ENCODE results near the gene GFY. TPM values are rescaled to one million over a fixed set of nuclear protein-coding genes. Genes with fewer than 3 reads are reported as not detected.

The GFY gene
- total RNA-seq, 4 donors from 2014 or later = not detected

DNA sequence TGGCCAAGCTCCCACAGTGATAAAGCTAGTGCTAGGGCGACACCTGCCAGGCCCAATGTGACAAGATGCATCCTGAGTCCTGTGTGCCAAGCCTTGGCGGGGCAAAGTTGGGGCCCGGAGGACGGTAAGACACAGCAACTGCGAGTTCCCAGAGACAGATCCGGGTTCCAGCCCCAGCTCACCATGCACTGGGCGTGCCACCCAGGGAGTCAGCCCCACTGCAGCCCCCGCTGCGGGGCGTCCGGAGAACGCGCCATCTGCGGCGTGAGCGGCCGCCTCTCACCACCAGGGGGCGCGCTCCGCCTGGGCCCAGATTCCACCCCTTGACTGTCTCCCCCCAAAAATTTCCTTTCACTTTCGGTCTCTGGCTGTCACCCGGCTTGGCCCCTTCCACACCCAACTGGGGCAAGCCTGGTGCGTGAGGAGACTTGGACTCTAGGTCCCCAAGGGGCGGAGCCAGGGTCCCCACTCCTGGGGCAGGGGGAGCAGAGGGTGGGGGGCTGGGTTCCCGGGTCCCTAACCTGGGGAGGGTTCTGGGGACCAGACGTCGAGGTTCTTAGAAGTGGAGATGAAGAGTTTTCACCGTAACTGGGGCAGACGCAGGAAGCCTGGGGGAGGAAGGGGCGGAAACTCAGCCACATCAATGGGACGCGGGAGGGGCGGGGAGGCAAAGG is 48.8 kb downstream of the GFY start, which contains the start of gene FLT3LG:
Gene FLT3LG, plus strand, starts transcription at position 348 of the 674 bp plus-strand sequence. CDS start 425 bp downstream, outside the sequence.
- 2 to 3% methylated on average over 11 to 20 of the region's 33 CpGs for WGBS, 2 donors
- DNase-seq = peak; percentile 68 to 71
- Histone ChIP-seq H3K4me3 (replicated peaks in 1 of 3) (peak within 1 kb of the TSS in 2 of 3 donors; percentile 62 to 86), H3K4me1 (peaks cover 4 to 5% of the 10 kb centered on the region in 2 donors), H3K9me3 (no peaks in the 10 kb centered on the region), H3K27ac (peak within 1 kb of the TSS; percentile 69 to 90 (median 73)), H3K27me3 (no peaks in the 10 kb centered on the region), H3K36me3 (no peaks in the 10 kb centered on the region)
- TF ChIP-seq, protein P1, sequence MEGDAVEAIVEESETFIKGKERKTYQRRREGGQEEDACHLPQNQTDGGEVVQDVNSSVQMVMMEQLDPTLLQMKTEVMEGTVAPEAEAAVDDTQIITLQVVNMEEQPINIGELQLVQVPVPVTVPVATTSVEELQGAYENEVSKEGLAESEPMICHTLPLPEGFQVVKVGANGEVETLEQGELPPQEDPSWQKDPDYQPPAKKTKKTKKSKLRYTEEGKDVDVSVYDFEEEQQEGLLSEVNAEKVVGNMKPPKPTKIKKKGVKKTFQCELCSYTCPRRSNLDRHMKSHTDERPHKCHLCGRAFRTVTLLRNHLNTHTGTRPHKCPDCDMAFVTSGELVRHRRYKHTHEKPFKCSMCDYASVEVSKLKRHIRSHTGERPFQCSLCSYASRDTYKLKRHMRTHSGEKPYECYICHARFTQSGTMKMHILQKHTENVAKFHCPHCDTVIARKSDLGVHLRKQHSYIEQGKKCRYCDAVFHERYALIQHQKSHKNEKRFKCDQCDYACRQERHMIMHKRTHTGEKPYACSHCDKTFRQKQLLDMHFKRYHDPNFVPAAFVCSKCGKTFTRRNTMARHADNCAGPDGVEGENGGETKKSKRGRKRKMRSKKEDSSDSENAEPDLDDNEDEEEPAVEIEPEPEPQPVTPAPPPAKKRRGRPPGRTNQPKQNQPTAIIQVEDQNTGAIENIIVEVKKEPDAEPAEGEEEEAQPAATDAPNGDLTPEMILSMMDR (IDR thresholded peaks at IDR 0.05) = peak; percentile 74 to 99 (median 96)
- peak in 1 of 2 donors; percentile 25 for TF ChIP-seq POLR2A (IDR thresholded peaks at IDR 0.05)
- intact Hi-C loops (cut with DNase I) = no loop called here

DNA sequence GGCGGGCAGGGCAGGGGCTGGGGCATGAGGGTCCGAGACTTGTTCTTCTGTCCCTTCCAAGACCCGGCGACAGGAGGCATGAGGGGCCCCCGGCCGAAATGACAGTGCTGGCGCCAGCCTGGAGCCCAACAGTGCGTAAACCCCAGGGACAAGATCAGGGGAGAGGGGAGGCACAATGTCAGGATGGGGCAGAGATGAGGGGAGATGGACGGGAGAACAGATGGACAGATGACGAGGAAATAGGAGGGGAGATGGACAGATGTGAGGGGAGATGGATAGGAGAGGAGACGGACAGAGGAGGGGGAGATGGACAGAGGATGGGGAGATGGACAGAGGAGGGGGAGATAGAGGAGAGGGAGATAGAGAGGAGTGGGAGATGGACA is 49.3 kb downstream of the GFY start:
- intact Hi-C loops (cut with DNase I) = no loop called here
- no peaks in the 10 kb centered on the region for H3K27me3 ChIP-seq
- H3K36me3 ChIP-seq = no peaks in the 10 kb centered on the region
- H3K9me3 ChIP-seq = no peaks in the 10 kb centered on the region
- 4 to 15% methylated on average over 11 of the region's 11 CpGs for WGBS, 2 donors
- H3K4me1 ChIP-seq = peaks cover 4 to 5% of the 10 kb centered on the region in 2 donors
- no peak for DNase-seq
- TF ChIP-seq, protein P1 (IDR thresholded peaks at IDR 0.05) = no peak
- no peak for TF ChIP-seq POLR2A (IDR thresholded peaks at IDR 0.05)
- H3K4me3 ChIP-seq (replicated peaks in 1 of 3) = peak overlapping the region in 2 of 3 donors; percentile 62 to 86
- peak overlapping the region; percentile 69 to 90 (median 73) for H3K27ac ChIP-seq

DNA sequence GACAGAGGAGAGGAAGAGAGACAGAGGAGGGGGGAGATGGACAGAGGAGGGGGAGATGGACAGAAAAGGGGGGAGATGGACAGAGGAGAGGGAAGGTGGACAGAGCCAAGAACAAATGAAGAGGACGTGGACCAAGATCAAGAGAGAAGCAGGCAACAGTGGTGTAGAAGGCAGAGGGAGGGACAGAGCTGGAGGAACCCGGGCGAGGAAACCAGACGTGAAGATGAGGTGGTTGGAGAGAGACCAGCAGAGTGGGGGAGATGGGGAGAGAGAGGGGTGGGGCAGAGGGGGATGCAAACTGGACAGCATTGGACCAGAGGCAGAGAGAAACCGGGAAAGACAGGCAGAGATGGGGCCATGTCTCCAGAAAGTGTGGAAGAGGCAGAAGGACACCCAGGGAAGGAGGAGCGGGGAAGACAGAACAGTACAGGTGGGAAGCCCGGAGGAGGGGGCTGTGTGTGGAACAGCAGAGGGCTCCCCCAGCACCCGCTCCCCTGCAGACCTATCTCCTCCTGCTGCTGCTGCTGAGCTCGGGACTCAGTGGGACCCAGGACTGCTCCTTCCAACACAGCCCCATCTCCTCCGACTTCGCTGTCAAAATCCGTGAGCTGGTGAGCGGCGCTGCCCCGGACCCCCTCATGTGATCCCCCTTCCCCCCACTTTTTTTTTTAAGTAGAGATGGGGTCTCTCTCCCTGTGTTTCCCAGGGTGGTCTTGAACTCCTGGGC is 50.2 kb downstream of the GFY start:
- DNase-seq = no peak
- Histone ChIP-seq H3K4me3 (replicated peaks in 1 of 3) (no peak overlapping the region), H3K9me3 (no peaks in the 10 kb centered on the region), H3K36me3 (no peaks in the 10 kb centered on the region), H3K27ac (no peak overlapping the region), H3K4me1 (peaks cover 4 to 5% of the 10 kb centered on the region in 2 donors), H3K27me3 (no peaks in the 10 kb centered on the region)
- TF ChIP-seq, protein P1 (IDR thresholded peaks at IDR 0.05) = no peak
- no peak for TF ChIP-seq POLR2A (IDR thresholded peaks at IDR 0.05)
- intact Hi-C loops (cut with DNase I) = no loop called here
- WGBS, 2 donors = 70 to 74% methylated on average over 15 of the region's 15 CpGs

DNA sequence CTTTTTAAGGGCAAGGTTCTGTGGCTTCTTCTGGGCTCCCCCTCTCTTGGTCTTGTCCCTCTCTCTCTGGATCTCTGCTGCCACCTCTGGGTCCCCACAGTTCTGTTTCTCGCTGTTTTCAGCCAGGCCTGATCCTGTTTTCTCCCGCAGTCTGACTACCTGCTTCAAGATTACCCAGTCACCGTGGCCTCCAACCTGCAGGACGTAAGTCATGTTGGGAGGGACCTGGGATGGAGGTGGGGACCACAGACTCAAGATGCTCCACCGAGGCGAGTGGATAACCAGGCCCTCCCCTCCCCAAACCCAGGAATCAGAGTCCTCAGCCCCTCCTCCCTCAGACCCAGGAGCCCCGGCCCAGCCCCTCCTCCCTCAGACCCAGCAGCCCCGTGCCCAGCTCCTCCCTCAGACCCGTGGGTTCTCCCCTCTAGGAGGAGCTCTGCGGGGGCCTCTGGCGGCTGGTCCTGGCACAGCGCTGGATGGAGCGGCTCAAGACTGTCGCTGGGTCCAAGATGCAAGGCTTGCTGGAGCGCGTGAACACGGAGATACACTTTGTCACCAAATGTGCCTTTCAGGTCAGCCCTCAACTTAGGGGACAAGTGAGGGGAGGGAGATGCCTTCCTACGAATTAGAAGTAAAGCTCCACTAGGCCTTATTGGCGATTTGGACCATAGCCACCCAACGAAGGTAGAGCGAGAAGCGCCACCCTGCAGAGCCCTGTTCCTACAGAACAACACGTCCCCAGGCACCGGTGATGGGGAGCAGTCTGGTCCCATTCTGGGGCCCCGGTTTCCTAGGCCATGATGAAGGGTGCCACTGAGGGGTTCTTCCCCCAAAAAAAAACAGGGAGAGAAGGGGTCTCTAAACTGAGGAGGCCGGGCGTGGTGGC is 51.0 kb downstream of the GFY start:
- no peak for TF ChIP-seq POLR2A (IDR thresholded peaks at IDR 0.05)
- TF ChIP-seq, protein P1 (IDR thresholded peaks at IDR 0.05) = peak in 3 of 6 experiments; percentile 13 to 41 (median 24)
- DNase-seq = peak; percentile 44 to 50
- 52 to 62% methylated on average over 19 to 22 of the region's 27 CpGs for WGBS, 2 donors
- H3K36me3 ChIP-seq = no peaks in the 10 kb centered on the region
- no peaks in the 10 kb centered on the region for H3K27me3 ChIP-seq
- H3K9me3 ChIP-seq = no peaks in the 10 kb centered on the region
- intact Hi-C loops (cut with DNase I) = no loop called here
- no peak overlapping the region for H3K27ac ChIP-seq
- no peak overlapping the region for H3K4me3 ChIP-seq (replicated peaks in 1 of 3)
- H3K4me1 ChIP-seq = peaks cover 4 to 5% of the 10 kb centered on the region in 2 donors

Other genes with a start within 250 kb of the GFY start
- 1 to 10 TPM in 2 of 4 donors, under 1 TPM in 2; 0.24 to 7.8 (median 1.4) TPM for gene SLC6A16, start 100.2 kb upstream of the GFY start, total RNA-seq
- 1 to 10 TPM; 2.1 to 9.7 (median 5.4) TPM for gene CD37, start 90.0 kb upstream of the GFY start, total RNA-seq
- gene TEAD2, start 63.0 kb upstream of the GFY start, total RNA-seq = 10 to 100 TPM in 3 of 4 donors, 1 to 10 TPM in 1; 6.9 to 19.5 (median 13.7) TPM
- gene DKKL1, start 61.5 kb upstream of the GFY start, total RNA-seq = 1 to 10 TPM in 1 of 4 donors, not detected in 3; 1.3 TPM
- gene KASH5, start 37.1 kb upstream of the GFY start, total RNA-seq = 1 to 10 TPM in 1 of 4 donors, not detected in 3; 1.3 TPM
- gene PTH2, start 1.9 kb upstream of the GFY start, total RNA-seq = not detected
- 1 to 10 TPM in 3 of 4 donors, under 1 TPM in 1; 0.73 to 1.5 (median 1.3) TPM for gene SLC17A7, start 16.1 kb downstream of the GFY start, total RNA-seq
- gene PIH1D1, start 26.4 kb downstream of the GFY start, total RNA-seq = 100 to 1,000 TPM in 2 of 4 donors, 10 to 100 TPM in 2; 69.7 to 125 (median 99.8) TPM
- 10 to 100 TPM; 32.5 to 39.5 (median 34.2) TPM for gene ALDH16A1, start 27.8 kb downstream of the GFY start, total RNA-seq
- 1 to 10 TPM; 2.8 to 7.3 (median 6.3) TPM for gene FLT3LG, start 48.8 kb downstream of the GFY start, total RNA-seq
- 1,000 to 10,000 TPM; 1,542 to 2,853 (median 2,123) TPM for gene RPL13A, start 62.2 kb downstream of the GFY start, total RNA-seq
- gene RPS11, start 71.0 kb downstream of the GFY start, total RNA-seq = 1,000 to 10,000 TPM; 1,543 to 4,390 (median 2,518) TPM
- gene FCGRT, start 87.3 kb downstream of the GFY start, total RNA-seq = 100 to 1,000 TPM; 149 to 248 (median 180) TPM
- gene RCN3, start 102.6 kb downstream of the GFY start, total RNA-seq = 10 to 100 TPM in 3 of 4 donors, 1 to 10 TPM in 1; 9.7 to 12.6 (median 11.3) TPM
- gene NOSIP, start 155.2 kb downstream of the GFY start, total RNA-seq = 10 to 100 TPM; 46.1 to 94.6 (median 64.7) TPM
- gene PRRG2, start 155.9 kb downstream of the GFY start, total RNA-seq = 10 to 100 TPM in 3 of 4 donors, 1 to 10 TPM in 1; 8.9 to 29.6 (median 25.0) TPM
- gene PRR12, start 165.8 kb downstream of the GFY start, total RNA-seq = 10 to 100 TPM in 3 of 4 donors, 1 to 10 TPM in 1; 7.3 to 15.6 (median 12.4) TPM
- gene RRAS, start 214.8 kb downstream of the GFY start, total RNA-seq = 10 to 100 TPM; 24.0 to 44.5 (median 28.8) TPM
- gene SCAF1, start 216.8 kb downstream of the GFY start, total RNA-seq = 10 to 100 TPM; 17.5 to 38.4 (median 25.8) TPM
- gene IRF3, start 240.5 kb downstream of the GFY start, total RNA-seq = 10 to 100 TPM; 41.5 to 62.5 (median 52.3) TPM
- gene BCL2L12, start 240.5 kb downstream of the GFY start, total RNA-seq = 1 to 10 TPM; 4.7 to 8.1 (median 7.2) TPM